VCaP (cell line): ENCODE data around the gene RMND5B.

ENCODE experiments used
- H3K27ac ChIP-seq: fragments of 450-650 bp; 2 replicates; pipeline ENCODE4 v1.5.1; 2017
- TF ChIP-seq, protein P1 (sequence below): fragments of 450-650 bp; conservative IDR thresholded peaks from 2 replicates; pipeline ENCODE4 v1.5.1; 2017; ENCODE audit warnings: mild to moderate bottlenecking, moderate library complexity

RMND5B gene

DNA sequence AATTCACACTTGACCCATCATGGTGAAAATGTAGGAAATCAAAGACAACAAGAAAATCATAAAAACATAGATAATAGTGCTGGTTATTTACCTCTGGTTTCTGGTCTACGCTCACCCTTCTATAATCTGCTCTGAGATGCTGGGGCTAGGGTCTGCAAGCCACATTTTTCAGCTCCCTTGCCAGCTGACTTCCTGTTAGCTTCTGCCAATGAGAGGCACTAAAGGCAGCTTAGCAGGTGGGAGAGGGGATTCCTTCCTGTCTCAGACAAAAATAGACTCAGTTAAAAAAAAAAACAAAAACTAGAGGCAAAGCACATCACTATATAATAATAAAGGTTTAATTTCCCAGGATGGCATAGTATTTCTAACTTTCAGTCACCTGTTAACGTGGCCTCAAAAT, 37.7 kb upstream of the RMND5B start:
- H3K27ac ChIP-seq, result no peak overlapping the region
- TF ChIP-seq, protein P1, sequence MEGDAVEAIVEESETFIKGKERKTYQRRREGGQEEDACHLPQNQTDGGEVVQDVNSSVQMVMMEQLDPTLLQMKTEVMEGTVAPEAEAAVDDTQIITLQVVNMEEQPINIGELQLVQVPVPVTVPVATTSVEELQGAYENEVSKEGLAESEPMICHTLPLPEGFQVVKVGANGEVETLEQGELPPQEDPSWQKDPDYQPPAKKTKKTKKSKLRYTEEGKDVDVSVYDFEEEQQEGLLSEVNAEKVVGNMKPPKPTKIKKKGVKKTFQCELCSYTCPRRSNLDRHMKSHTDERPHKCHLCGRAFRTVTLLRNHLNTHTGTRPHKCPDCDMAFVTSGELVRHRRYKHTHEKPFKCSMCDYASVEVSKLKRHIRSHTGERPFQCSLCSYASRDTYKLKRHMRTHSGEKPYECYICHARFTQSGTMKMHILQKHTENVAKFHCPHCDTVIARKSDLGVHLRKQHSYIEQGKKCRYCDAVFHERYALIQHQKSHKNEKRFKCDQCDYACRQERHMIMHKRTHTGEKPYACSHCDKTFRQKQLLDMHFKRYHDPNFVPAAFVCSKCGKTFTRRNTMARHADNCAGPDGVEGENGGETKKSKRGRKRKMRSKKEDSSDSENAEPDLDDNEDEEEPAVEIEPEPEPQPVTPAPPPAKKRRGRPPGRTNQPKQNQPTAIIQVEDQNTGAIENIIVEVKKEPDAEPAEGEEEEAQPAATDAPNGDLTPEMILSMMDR, result no peak

DNA sequence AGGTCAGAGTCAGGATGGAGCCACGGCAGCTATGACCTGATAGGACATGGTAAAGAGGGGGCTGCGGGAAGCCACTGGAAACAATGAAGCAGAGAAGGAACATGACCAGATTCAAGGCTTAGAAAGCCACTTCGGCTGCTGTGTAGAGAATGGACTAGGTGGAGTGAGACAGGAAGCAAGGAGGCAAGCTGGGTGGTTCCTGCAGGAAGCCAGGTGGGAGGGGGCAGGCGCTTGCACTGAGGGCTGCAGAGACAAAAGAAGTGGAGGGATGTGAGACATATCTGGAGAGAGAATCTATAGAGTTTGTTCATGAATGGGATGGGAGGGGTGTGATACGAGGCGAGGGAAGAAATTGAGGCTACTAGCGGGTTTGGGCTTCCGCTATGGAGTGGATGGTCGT, 36.5 kb upstream of the RMND5B start:
- H3K27ac ChIP-seq, result no peak overlapping the region
- TF ChIP-seq, protein P1, result no peak

DNA sequence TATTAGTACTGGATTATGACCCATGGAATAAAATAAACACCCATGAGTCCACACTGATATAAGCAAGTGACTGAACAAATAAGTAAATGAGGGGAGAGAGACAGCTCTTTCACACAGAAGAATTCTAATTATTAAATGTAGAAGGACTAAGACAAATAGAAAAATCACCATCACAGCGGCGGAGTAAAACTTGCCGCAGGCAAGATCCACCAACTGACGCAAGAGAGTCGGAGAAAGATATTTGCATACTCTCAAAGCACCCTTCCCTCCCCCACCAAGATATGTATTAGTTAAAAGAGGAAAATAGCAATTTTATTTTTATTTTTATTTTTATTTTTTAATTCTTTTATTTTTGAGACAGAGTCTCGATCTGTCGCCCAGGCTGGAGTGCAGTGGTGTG, 32.1 kb upstream of the RMND5B start:
- no peak overlapping the region for H3K27ac ChIP-seq
- TF ChIP-seq, protein P1, result no peak

DNA sequence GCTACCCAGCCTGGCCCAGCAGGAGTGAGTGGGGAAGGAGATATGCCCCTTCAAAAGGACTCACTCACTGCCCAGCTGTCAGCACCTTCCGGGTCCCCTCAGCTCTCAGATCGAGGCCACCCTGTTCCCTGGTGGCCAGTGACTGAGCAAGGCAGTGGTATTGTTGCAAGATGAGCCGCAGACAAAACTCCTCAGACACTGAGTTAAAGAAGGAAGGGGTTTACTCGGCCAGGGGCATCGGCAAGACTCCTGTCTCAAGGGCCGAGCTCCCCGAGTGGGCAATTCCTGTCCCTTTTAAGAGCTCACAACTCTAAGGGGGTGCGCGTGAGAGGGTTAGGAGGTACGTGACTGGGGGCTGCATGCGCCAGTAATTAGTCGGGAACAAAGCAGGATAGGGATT, 27.2 kb upstream of the RMND5B start:
- TF ChIP-seq, protein P1, result no peak
- no peak overlapping the region for H3K27ac ChIP-seq

DNA sequence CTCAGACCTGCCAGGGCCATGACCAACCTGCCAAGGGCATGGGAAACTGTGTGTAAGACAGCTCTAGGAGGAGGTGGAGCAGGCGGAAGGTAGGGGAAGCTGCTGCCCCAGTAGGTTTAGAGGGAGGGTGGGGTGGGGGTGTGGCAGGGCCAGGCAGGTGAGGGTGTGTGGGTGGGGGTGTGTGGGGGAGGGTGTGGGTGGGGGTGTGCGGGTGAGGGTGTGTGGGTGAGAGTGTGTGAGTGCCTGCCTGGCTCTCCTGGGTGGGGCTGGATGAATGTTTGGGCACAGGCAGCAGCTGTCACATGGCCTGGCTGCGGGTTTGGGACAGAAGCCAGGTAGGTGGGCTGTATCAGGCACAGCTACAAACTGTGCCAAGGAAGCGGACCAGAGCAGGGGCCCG, 26.3 kb upstream of the RMND5B start:
- TF ChIP-seq, protein P1, result no peak
- no peak overlapping the region for H3K27ac ChIP-seq

DNA sequence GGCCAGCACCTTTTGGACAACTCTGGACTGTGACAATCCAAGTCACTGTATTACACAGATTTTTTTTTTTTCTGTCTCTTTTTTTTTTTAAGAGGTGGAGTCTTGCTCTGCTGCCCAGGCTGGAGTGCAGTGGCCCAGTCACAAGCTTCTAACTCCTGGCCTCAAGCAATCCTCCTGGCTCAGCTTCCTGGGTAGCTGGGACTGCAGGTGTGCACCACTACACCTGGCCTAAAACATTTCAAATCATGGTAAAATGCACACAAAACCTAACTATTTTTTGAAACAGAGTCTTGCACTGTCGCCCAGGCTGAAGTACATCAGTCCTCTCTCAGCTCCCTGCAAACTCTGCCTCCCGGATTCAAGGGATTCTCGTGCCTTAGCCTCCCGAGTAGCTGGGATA, 24.7 kb upstream of the RMND5B start:
- no peak overlapping the region for H3K27ac ChIP-seq
- TF ChIP-seq, protein P1, result no peak

DNA sequence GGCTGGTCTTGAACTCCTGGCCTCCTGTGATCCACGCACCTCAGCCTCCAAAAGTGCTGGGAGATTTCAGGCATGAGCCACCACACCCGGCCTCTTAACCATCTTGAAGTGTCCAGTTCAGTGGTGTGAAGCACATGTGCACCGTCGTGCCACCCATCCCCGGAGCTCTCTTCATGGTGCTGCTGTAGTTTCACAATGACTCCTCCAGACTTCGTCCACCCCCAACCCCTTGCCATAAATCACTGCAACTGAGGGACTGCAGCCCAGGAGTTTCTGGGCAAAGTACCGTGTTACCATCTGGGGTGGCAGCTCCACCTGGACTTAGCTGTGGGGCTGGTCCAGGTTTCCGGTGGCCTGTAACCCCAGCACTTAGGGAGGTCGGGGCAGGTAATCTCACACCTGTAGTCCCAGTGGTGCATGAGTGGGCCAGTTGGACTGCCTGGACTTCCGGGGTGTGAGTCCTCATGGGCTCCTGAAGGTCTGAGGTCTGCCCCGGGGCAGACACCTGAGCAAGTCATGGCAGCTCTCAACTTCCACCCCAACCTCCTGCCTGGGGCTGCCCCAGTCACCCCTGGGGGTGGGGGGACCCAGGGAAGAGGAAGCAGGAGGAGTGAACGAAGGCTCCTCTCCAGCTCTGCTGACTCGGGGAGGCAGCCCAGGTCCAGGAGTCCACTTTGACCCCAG, 24.1 kb upstream of the RMND5B start:
- H3K27ac ChIP-seq, result no peak overlapping the region

More for the DNA sequence above, 24.1 kb upstream of the RMND5B start:
- TF ChIP-seq, protein P1, result no peak
